OCI-LY1 (cell line): ENCODE measurements around the gene ZBTB7C.

ENCODE experiments used
- H2AFZ ChIP-seq: fragments of 200-600 bp; sonication (generic), shearing (Covaris generic); 2 replicates; pipeline ENCODE4 v1.6.0; 2014; ENCODE audit warnings: antibody characterized with exemption, mild to moderate bottlenecking, low read length
- H3F3A ChIP-seq: fragments of 200-600 bp; sonication (generic), shearing (Covaris generic); 2 replicates; pipeline ENCODE4 v1.6.0; 2014; ENCODE audit warnings: mild to moderate bottlenecking, antibody characterized with exemption, low read length, moderate library complexity; ENCODE audit not compliant: insufficient read depth
- H3K27ac ChIP-seq: fragments of 200-600 bp; sonication (generic); 2 replicates; pipeline ENCODE4 v1.5.1; 2014; ENCODE audit warnings: low read length, mixed run types, mild to moderate bottlenecking, low read depth; ENCODE audit not compliant: poor library complexity, severe bottlenecking
- H3K27me3 ChIP-seq: fragments of 200-600 bp; sonication (generic); 2 replicates; pipeline ENCODE4 v1.6.0; 2014; ENCODE audit warnings: antibody characterized with exemption, mild to moderate bottlenecking, low read length, moderate library complexity; ENCODE audit not compliant: insufficient read depth
- H3K36me3 ChIP-seq: fragments of 200-600 bp; sonication (generic); 2 replicates; pipeline ENCODE4 v1.6.1; 2014; ENCODE audit warnings: mild to moderate bottlenecking, antibody characterized with exemption, low read length, moderate library complexity, mixed read lengths; ENCODE audit not compliant: insufficient read depth
- H3K4me1 ChIP-seq: fragments of 200-600 bp; sonication (generic); 2 replicates; pipeline ENCODE4 v1.5.1; 2014; ENCODE audit warnings: mild to moderate bottlenecking, low read length, moderate library complexity; ENCODE audit not compliant: insufficient read depth, severe bottlenecking
- H3K4me2 ChIP-seq: fragments of 200-600 bp; sonication (generic), shearing (Covaris generic); 2 replicates; pipeline ENCODE4 v1.6.1; 2014; ENCODE audit warnings: low read length
- H3K4me3 ChIP-seq: fragments of 200-600 bp; sonication (generic); 2 replicates; pipeline ENCODE4 v1.5.1; 2014; ENCODE audit warnings: low read length, low read depth, mild to moderate bottlenecking, mixed read lengths; ENCODE audit not compliant: poor library complexity, severe bottlenecking
- H3K79me2 ChIP-seq: fragments of 200-600 bp; shearing (Covaris generic); 2 replicates; pipeline ENCODE4 v1.6.1; 2016; ENCODE audit warnings: mixed run types, low read length, mixed read lengths; ENCODE audit not compliant: insufficient read depth
- H3K9ac ChIP-seq: fragments of 200-600 bp; sonication (generic), shearing (Covaris generic); 2 replicates; pipeline ENCODE4 v1.6.1; 2014; ENCODE audit warnings: mild to moderate bottlenecking, low read length, mixed read lengths
- H3K9me2 ChIP-seq: fragments of 200-600 bp; sonication (generic), shearing (Covaris generic); 2 replicates; pipeline ENCODE4 v1.6.1; 2014; ENCODE audit warnings: low read depth, mild to moderate bottlenecking, low read length, mixed read lengths
- H3K9me3 ChIP-seq: fragments of 200-600 bp; shearing (Covaris generic); 2 replicates; pipeline ENCODE4 v1.6.1; 2014; ENCODE audit warnings: low read length, mixed read lengths
- H4K20me1 ChIP-seq: fragments of 200-600 bp; sonication (generic), shearing (Covaris generic); 2 replicates; pipeline ENCODE4 v1.6.0; 2016; ENCODE audit warnings: mild to moderate bottlenecking, low read length; ENCODE audit not compliant: insufficient read depth
- EZH2 ChIP-seq: fragments of 200-600 bp; sonication (generic), shearing (Covaris generic); IDR thresholded peaks from 2 replicates; pipeline ENCODE4 v1.8.0; 2017; ENCODE audit warnings: borderline replicate concordance, mixed run types, mild to moderate bottlenecking, antibody characterized with exemption, low read length, moderate library complexity, mixed read lengths
- TF ChIP-seq, protein P1 (sequence below): fragments of 200-600 bp; sonication (generic), shearing (Covaris generic); IDR thresholded peaks from 2 replicates; pipeline ENCODE4 v1.5.1; 2017; ENCODE audit warnings: mild to moderate bottlenecking, antibody characterized with exemption, low read length, moderate library complexity, mixed read lengths

ZBTB7C gene

DNA sequence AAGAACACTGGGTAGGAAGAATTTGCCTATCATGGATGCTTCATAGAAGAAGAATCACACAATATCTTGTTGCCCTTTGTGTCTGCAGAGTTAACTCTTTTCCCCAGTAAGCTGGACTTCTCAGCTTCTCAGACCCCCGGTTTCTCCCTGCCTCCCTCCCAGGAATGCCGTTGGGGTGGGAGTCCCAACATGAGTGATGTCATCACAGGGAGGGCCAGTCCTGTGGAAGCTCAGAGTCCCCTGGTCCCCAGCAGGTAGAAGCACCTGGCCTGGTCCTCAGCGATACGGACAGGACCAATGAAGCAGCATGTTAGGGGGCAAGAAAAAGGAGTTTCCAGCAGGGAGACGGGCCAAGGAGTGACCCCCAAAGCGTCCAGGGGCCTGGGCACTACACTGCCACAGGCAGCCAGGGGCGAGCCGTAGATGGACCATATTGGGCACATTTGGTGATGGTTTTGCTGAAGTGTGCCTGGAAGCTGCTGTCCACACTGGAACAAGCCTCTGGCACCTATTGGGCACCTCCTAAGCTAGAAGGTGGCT lies 242.8 kb downstream of the ZBTB7C start:
- Histone ChIP-seq H3K36me3 (no peaks in the 10 kb centered on the region), H4K20me1 (no peaks in the 10 kb centered on the region), H3K4me3 (no peak overlapping the region), H3K4me1 (no peaks in the 10 kb centered on the region), H3K27ac (no peak overlapping the region), H3K79me2 (no peaks in the 10 kb centered on the region), H3K9ac (no peak overlapping the region), H3F3A (no peaks in the 10 kb centered on the region), H3K9me3 (no peaks in the 10 kb centered on the region), H3K4me2 (no peak overlapping the region), H2AFZ (no peak overlapping the region), H3K9me2 (no peaks in the 10 kb centered on the region), H3K27me3 (no peaks in the 10 kb centered on the region)
- TF ChIP-seq, protein P1, sequence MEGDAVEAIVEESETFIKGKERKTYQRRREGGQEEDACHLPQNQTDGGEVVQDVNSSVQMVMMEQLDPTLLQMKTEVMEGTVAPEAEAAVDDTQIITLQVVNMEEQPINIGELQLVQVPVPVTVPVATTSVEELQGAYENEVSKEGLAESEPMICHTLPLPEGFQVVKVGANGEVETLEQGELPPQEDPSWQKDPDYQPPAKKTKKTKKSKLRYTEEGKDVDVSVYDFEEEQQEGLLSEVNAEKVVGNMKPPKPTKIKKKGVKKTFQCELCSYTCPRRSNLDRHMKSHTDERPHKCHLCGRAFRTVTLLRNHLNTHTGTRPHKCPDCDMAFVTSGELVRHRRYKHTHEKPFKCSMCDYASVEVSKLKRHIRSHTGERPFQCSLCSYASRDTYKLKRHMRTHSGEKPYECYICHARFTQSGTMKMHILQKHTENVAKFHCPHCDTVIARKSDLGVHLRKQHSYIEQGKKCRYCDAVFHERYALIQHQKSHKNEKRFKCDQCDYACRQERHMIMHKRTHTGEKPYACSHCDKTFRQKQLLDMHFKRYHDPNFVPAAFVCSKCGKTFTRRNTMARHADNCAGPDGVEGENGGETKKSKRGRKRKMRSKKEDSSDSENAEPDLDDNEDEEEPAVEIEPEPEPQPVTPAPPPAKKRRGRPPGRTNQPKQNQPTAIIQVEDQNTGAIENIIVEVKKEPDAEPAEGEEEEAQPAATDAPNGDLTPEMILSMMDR, result no peak
- no peak for TF ChIP-seq EZH2

DNA sequence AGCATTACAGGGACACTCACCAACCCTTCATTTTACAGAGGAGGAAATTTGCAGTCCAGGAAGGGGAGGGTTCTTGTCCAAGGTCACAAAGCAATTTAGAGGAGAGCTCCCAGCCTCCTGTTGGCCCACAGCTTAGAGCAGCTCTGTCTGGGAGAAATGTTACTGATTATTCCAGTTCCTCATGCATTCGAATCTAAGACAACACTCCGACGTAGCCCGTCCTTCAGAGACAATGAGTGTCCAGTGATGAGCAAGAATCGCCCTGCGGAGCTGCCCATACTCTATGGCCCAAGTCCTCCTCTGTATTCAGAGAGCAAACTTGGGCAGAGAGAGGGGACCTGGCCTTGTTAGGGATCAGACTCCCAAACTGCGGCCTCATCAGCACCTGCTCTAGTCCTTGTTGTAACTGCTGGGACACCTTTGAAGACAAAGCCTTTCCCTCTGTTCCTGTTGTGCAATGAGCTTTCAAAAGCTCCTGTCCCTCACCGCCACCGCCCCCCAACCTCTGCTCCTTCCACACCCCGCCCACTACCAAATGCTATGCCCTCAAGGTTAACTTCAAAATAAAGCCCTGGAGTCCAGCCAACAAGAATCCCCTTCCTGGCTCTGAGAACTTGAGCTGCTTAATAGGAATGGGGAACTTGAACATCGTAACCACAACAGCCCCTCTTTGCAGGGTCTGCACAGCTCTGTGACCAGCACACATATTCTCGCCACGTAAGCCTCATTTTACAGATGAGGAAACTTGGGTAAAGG lies 243.9 kb downstream of the ZBTB7C start:
- Histone ChIP-seq H3K4me1 (no peaks in the 10 kb centered on the region), H3K27ac (no peak overlapping the region), H3K9ac (no peak overlapping the region), H3K4me3 (no peak overlapping the region), H2AFZ (no peak overlapping the region), H3F3A (no peaks in the 10 kb centered on the region), H3K9me3 (no peaks in the 10 kb centered on the region), H3K27me3 (no peaks in the 10 kb centered on the region), H4K20me1 (no peaks in the 10 kb centered on the region), H3K9me2 (no peaks in the 10 kb centered on the region), H3K4me2 (no peak overlapping the region), H3K36me3 (no peaks in the 10 kb centered on the region), H3K79me2 (no peaks in the 10 kb centered on the region)
- TF ChIP-seq, protein P1, result no peak
- TF ChIP-seq EZH2, result no peak

DNA sequence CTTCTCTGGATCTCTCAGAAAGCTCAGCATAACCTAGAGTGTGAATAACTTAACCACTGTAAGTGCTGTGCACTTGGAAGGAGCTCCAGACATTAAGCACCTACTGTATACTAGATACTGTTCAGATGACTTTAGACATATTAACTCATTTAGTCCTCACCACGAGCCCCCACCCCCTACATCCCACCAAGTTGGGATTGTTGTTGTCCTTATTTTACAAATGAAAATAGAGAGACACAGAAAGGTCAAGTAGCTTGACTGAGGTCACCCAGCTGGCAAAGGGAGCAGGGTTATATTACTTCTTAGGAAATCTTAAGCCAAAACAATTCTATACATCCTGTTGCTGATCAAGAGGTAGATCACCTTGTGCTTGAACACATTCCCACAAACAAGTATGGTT lies 244.5 kb downstream of the ZBTB7C start:
- no peak overlapping the region for H3K27ac ChIP-seq
- H3K79me2 ChIP-seq, result no peaks in the 10 kb centered on the region
- H2AFZ ChIP-seq, result no peak overlapping the region
- no peak overlapping the region for H3K4me2 ChIP-seq
- no peaks in the 10 kb centered on the region for H3K9me3 ChIP-seq
- no peaks in the 10 kb centered on the region for H4K20me1 ChIP-seq
- H3K4me1 ChIP-seq, result no peaks in the 10 kb centered on the region
- no peaks in the 10 kb centered on the region for H3F3A ChIP-seq
- H3K4me3 ChIP-seq, result no peak overlapping the region
- no peaks in the 10 kb centered on the region for H3K9me2 ChIP-seq
- H3K36me3 ChIP-seq, result no peaks in the 10 kb centered on the region
- no peak for TF ChIP-seq EZH2
- TF ChIP-seq, protein P1, result no peak
- H3K9ac ChIP-seq, result no peak overlapping the region
- H3K27me3 ChIP-seq, result no peaks in the 10 kb centered on the region
